Measurements from ENCODE around the gene CRB3.
A peak's percentile ranks its signal among the peaks of the same experiment; 100 is the strongest.
"Not testable (repeated sequence)": the region's sequence is repeated elsewhere in the genome, so short reads cannot be mapped to it uniquely, and the experiment has no call there.

CRB3 gene

GRCh38 chr19:6464070-6464873, at the start of gene CRB3:
CRB3 (plus strand) TSS chr19:6464271; CDS start chr19:6464702, 431 bp downstream.
- no peak for DNase-seq (ENCODE audit: low read depth)

- DNase-seq (ENCODE audit: low read depth): no peak
Observed at GRCh38 chr19:6414793-6415590, 49.1 kb upstream of the CRB3 start.

GRCh38 chr19:6415591-6416190, 48.4 kb upstream of the CRB3 start:
- no peak for DNase-seq (ENCODE audit: low read depth)

- no peak for DNase-seq (ENCODE audit: low read depth)
Observed at GRCh38 chr19:6416658-6417405, 47.2 kb upstream of the CRB3 start.

GRCh38 chr19:6417713-6418561, 46.1 kb upstream of the CRB3 start:
- DNase-seq (ENCODE audit: low read depth): no peak

GRCh38 chr19:6418562-6418932, 45.5 kb upstream of the CRB3 start:
- no peak for DNase-seq (ENCODE audit: low read depth)

GRCh38 chr19:6421075-6422014, 42.7 kb upstream of the CRB3 start:
- DNase-seq (ENCODE audit: low read depth): no peak

- peak; percentile 65 for DNase-seq (ENCODE audit: low read depth)
Observed at GRCh38 chr19:6423499-6424194, 40.4 kb upstream of the CRB3 start.

GRCh38 chr19:6424195-6424938, 39.7 kb upstream of the CRB3 start, which contains the start of gene KHSRP:
KHSRP (minus strand) TSS chr19:6424811; CDS start chr19:6424701, 110 bp downstream.
- DNase-seq (ENCODE audit: low read depth): no peak

GRCh38 chr19:6424939-6425731, 38.9 kb upstream of the CRB3 start:
- DNase-seq (ENCODE audit: low read depth): peak; percentile 100

GRCh38 chr19:6425732-6426620, 38.1 kb upstream of the CRB3 start:
- no peak for DNase-seq (ENCODE audit: low read depth)

GRCh38 chr19:6427131-6427530, 36.9 kb upstream of the CRB3 start:
- no peak for DNase-seq (ENCODE audit: low read depth)

GRCh38 chr19:6428692-6429418, 35.2 kb upstream of the CRB3 start:
- not testable (repeated sequence) for DNase-seq (ENCODE audit: low read depth)

- no peak for DNase-seq (ENCODE audit: low read depth)
Observed at GRCh38 chr19:6429419-6430221, 34.5 kb upstream of the CRB3 start.

- no peak for DNase-seq (ENCODE audit: low read depth)
Observed at GRCh38 chr19:6431891-6432290, 32.2 kb upstream of the CRB3 start.

Data from iris pigment epithelial cell (primary cell).